A673 (cell line): ENCODE data around the gene DAPK1. TPM values are rescaled to one million over a fixed set of nuclear protein-coding genes. Genes with fewer than 3 reads are reported as not detected.

Experiments
- BruUV-seq: library from RNA; stranded (reverse); fragments of 400-500 nt; replicated peaks from 2 replicates; lab custom pipeline; 2021; lab: Mats Ljungman, UMichigan
- CTCF ChIA-PET: fragments of 300-600 bp; sonication (Branson Sonifier 250); formaldehyde crosslinking; loops from one replicate; lab custom pipeline; 2022; ENCODE audit warnings: antibody characterized with exemption; lab: Charles Lee
- POLR2A ChIA-PET: fragments of 300-600 bp; sonication (Branson Sonifier 250); formaldehyde crosslinking; loops from one replicate; lab custom pipeline; 2022; ENCODE audit warnings: antibody characterized with exemption; ENCODE audit not compliant: low non-redundant PET; lab: Charles Lee
- DNase-seq: peaks from one replicate; pipeline ENCODE4 v3.0.0-alpha.2; 2015; ENCODE audit warnings: low spot score
- H3K27ac ChIP-seq: fragments of 200-600 bp; sonication (generic); 2 replicates; pipeline ENCODE4 v1.5.1; 2016; ENCODE audit warnings: mixed run types, low read depth, mild to moderate bottlenecking, mixed read lengths, antibody characterized with exemption, low read length; ENCODE audit not compliant: poor library complexity, severe bottlenecking
- H3K27me3 ChIP-seq: fragments of 200-600 bp; sonication (generic); replicated peaks from 2 replicates; pipeline ENCODE4 v1.6.1; 2017; ENCODE audit warnings: mixed run types, low read depth, mild to moderate bottlenecking, mixed read lengths, antibody characterized with exemption, low read length; ENCODE audit not compliant: insufficient read depth, poor library complexity
- H3K36me3 ChIP-seq: fragments of 200-600 bp; sonication (generic); 2 replicates; pipeline ENCODE4 v1.6.1; 2016; ENCODE audit warnings: mixed run types, mild to moderate bottlenecking, mixed read lengths, antibody characterized with exemption, low read length; ENCODE audit not compliant: insufficient read depth, poor library complexity, severe bottlenecking
- H3K4me1 ChIP-seq: fragments of 200-600 bp; sonication (generic); 2 replicates; pipeline ENCODE4 v1.6.1; 2017; ENCODE audit warnings: mixed run types, mild to moderate bottlenecking, mixed read lengths, antibody characterized with exemption, low read length; ENCODE audit not compliant: insufficient read depth, poor library complexity, severe bottlenecking
- H3K4me3 ChIP-seq: fragments of 200-600 bp; sonication (generic); 2 replicates; pipeline ENCODE4 v1.5.1; 2016; ENCODE audit warnings: low read depth, mixed run types, mild to moderate bottlenecking, mixed read lengths, low read length; ENCODE audit not compliant: poor library complexity, severe bottlenecking
- H3K9me3 ChIP-seq: fragments of 200-600 bp; sonication (generic); 2 replicates; pipeline ENCODE4 v1.6.1; 2016; ENCODE audit warnings: mixed run types, low read depth, mild to moderate bottlenecking, mixed read lengths, antibody characterized with exemption, low read length; ENCODE audit not compliant: poor library complexity, severe bottlenecking
- EZH2 ChIP-seq: fragments of 200-600 bp; sonication (generic); IDR thresholded peaks from 2 replicates; pipeline ENCODE4 v1.6.1; 2017; ENCODE audit warnings: borderline replicate concordance, low read depth, mild to moderate bottlenecking, mixed read lengths, antibody characterized with exemption, low read length; ENCODE audit not compliant: poor library complexity, severe bottlenecking
- intact Hi-C: fragments of 100-400 bp; cut with micrococcal nuclease; formaldehyde crosslinking; loops from one replicate; pipeline ENCODE4 v1.10.0; 2022; ENCODE audit not compliant: unreplicated experiment
- total RNA-seq: library from RNA; stranded (reverse); gene quantifications from 2 replicates; pipeline ENCODE4 v1.2.3, GENCODE V29; 2021
- TF ChIP-seq, protein P1 (sequence below): fragments of 300-800, 200-600 bp; sonication (generic); conservative IDR thresholded peaks from 2 replicates; pipeline ENCODE4 v1.5.1; 2017; ENCODE audit warnings: low read depth, mild to moderate bottlenecking, antibody characterized with exemption, low read length, moderate library complexity, mixed read lengths

DAPK1 gene
- total RNA-seq, 1 experiment from 2014 or later, result 380 TPM

DNA sequence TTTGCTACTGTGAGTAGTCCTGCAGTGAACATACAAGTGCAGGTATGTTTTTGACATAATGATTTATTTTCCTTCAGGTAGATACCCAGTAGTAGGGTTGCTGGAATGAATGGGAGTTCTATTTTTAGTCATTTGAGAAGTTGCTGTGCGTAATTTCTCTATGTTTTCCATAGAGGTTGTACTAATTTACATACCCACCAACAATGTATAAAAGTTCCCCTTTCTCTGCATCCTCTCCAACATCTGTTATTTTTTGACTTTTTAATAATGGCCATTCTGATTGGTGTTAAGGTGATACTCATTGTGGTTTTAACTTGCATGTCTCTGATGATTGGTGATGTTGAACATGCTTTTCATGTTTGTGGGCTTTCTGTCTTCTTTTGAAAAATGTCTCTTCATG lies 163.6 kb downstream of the DAPK1 start:
- POLR2A ChIA-PET, result no interaction called here
- CTCF ChIA-PET, result no interaction called here
- Histone ChIP-seq H3K27me3 (no peaks in the 10 kb centered on the region), H3K4me1 (peaks cover 18% of the 10 kb centered on the region), H3K4me3 (no peak overlapping the region), H3K9me3 (peaks cover 10% of the 10 kb centered on the region), H3K27ac (peak overlapping the region; percentile 21), H3K36me3 (peaks cover 100% of the 10 kb centered on the region)
- intact Hi-C loops, result loop anchor here (5.0 to 10.0 kb wide), 3 partner anchors 164 to 1246 kb away; partner anchors contain the start of gene DAPK1
- BruUV-seq, result no TSS peak
- TF ChIP-seq, protein P1, sequence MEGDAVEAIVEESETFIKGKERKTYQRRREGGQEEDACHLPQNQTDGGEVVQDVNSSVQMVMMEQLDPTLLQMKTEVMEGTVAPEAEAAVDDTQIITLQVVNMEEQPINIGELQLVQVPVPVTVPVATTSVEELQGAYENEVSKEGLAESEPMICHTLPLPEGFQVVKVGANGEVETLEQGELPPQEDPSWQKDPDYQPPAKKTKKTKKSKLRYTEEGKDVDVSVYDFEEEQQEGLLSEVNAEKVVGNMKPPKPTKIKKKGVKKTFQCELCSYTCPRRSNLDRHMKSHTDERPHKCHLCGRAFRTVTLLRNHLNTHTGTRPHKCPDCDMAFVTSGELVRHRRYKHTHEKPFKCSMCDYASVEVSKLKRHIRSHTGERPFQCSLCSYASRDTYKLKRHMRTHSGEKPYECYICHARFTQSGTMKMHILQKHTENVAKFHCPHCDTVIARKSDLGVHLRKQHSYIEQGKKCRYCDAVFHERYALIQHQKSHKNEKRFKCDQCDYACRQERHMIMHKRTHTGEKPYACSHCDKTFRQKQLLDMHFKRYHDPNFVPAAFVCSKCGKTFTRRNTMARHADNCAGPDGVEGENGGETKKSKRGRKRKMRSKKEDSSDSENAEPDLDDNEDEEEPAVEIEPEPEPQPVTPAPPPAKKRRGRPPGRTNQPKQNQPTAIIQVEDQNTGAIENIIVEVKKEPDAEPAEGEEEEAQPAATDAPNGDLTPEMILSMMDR, result no peak
- no peak for DNase-seq

DNA sequence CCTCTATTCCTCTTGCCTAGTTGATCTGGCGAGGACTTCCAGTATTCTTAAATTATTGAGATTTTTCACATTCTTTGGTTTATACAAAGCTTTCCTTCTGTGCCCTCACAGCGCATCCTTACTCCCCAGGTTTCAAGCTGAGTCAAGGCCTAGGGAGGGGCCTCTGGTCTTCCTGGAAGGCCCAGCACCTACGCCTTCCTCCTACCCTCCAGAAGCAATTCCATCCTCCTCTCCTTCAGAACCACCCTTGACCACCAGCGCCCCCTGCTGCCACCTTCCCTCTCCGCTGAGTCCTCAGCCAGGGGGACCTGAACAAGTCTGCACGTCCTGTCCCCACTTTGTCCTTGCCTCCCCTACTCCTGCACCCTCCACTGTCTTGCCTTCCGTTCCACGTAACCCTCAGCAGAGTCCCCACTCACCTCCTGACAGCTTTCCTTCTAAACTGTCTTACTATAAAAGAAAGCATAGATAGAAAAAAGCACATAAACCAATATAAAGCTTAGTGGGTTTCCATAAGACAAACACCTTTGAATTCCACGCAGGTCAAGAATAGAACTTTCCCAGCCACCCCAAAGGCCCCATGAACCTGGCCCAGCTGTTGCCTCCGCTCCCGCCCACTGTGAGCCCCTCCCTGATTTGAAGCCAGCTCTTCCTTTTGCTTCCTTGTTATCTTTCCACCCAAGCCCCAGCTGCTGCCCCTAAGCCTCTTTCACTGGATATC lies 165.3 kb downstream of the DAPK1 start:
- DNase-seq, result peak; percentile 81
- ChIA-PET POLR2A (no interaction called here), CTCF (interaction anchor here (1.3 to 1.6 kb wide), 2 partner anchors 21 to 328 kb away, joined by 3 to 4 read pairs; no protein-coding TSS in a partner anchor)
- H3K9me3 ChIP-seq, result peaks cover 16% of the 10 kb centered on the region
- H3K27ac ChIP-seq, result peak overlapping the region; percentile 48
- no TSS peak for BruUV-seq
- peaks cover 100% of the 10 kb centered on the region for H3K36me3 ChIP-seq
- no peaks in the 10 kb centered on the region for H3K27me3 ChIP-seq
- TF ChIP-seq, protein P1, result peak; percentile 81
- no peak for TF ChIP-seq EZH2
- no peak overlapping the region for H3K4me3 ChIP-seq
- intact Hi-C loops, result loop anchor here (2.0 to 10.0 kb wide), 4 partner anchors 166 to 1248 kb away; partner anchors contain the start of gene DAPK1
- peaks cover 18% of the 10 kb centered on the region for H3K4me1 ChIP-seq

DNA sequence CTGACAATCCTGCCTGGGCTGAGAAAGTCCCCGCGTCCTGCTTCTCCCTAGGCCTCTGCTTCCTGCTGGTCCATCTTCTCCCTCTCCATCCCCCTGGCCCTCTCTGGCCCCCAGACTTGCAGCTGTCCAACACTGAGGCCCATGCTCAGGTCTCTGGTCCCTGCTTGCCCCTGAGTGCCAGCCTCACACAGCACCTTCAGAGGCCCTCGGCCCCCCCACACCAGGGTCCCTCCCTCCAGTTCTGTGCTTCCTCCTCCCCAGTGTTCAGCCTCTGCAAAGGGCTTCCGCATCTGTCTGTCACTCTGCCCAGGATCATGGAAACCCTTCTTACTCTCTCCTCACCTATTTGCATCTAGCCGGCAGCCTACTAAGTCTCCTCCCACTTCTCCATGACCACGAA lies 165.9 kb downstream of the DAPK1 start:
- Histone ChIP-seq H3K27ac (peak overlapping the region; percentile 48), H3K4me1 (peaks cover 18% of the 10 kb centered on the region), H3K36me3 (peaks cover 100% of the 10 kb centered on the region), H3K9me3 (peaks cover 16% of the 10 kb centered on the region), H3K27me3 (no peaks in the 10 kb centered on the region), H3K4me3 (no peak overlapping the region)
- ChIA-PET POLR2A (no interaction called here), CTCF (interaction anchor here (1.3 to 1.6 kb wide), 2 partner anchors 21 to 328 kb away, joined by 3 to 4 read pairs; no protein-coding TSS in a partner anchor)
- no peak for DNase-seq
- TF ChIP-seq, protein P1, result no peak
- TF ChIP-seq EZH2, result no peak
- intact Hi-C loops, result loop anchor here (2.0 to 10.0 kb wide), 4 partner anchors 166 to 1249 kb away; partner anchors contain the start of gene DAPK1
- BruUV-seq, result no TSS peak
